Fibroblast of gingiva (primary cell): ENCODE data around the gene AXIN1.
"Not testable (repeated sequence)": the region's sequence is repeated elsewhere in the genome, so short reads cannot be mapped to it uniquely, and the experiment has no call there.

Experiments
- DNase-seq: peaks from one replicate; pipeline ENCODE4 v3.0.0-alpha.2; 2011; ENCODE audit warnings: low read depth

Gene AXIN1

DNA sequence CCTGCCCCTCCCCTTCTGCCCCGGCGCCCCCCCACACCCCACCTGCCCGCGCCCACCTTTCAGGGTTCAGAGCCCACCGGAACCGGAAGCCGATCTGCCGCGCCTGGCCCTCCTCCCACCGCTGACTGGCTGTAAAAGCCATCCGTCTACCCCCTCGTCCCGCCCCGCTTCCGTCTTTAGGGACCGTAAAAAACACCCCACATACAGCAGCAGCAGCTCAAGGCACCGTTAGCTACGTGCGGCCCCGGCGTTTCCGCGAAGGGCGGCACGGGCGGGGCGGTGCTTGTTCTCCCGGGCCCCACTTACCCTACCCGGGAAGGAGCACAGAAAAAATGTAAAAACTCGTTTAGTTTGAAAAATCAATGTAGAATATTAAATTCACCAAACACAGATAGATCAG lies 17.9 kb upstream of the AXIN1 start, which contains the start of gene MRPL28:
Gene MRPL28 (minus strand): TSS at position 96 of the 400 bp plus-strand sequence. CDS start 320 bp downstream, outside the sequence.
- peak; percentile 96 for DNase-seq

DNA sequence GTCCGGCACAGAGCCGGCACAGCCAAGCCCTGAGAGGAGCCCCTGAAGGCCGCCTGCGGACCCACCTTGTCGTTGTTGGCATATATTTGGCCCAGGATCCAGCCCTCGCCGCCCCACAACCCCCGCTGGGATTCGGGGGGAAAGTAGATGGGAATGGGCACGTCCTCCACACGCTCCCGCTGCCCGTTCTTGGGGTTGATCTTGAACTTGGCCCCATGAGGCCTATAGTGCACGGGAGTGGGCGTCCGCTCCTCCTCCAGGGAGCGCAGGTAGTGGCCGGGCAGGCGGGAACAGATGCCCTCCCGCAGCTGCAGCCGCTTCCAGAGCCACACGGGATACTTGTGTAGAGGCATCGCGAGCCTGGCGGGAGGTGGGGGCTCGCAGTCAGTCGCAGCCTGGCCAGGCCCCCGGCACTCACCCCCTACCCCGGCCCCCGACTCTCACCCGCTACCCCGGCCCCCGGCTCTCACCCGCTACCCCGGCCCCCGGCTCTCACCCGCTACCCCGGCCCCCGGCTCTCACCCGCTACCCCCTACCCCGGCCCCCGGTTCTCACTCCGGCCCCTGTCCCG lies 17.4 kb upstream of the AXIN1 start:
- no peak for DNase-seq

DNA sequence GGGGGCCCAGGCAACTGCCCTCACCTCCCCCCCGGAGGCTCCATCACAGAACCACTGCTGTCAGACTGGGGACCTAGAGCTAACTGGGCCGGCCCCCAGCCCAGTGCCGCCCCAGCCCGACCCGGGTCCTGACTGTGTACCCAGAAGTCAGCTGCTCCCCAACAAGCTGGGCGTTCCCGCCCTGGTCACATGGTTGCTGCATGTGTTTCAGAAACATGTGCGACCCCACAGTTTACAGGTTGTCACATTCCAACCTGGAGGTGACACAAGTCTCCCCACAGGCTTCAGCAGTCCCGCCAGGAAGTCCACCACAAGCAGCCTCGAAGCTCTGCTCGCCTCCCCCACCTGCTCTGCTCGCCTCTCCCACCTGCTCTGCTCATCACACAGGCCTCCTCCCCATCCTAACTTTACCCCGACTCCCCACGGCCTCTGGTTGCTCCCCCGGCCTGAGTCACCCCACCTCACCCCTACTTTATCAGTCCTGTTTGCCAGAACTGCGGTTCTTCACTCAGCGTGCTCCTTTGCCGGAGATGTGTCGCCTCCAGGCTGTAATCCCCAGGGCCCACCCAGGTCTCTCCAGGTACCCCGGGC lies 16.8 kb upstream of the AXIN1 start:
- DNase-seq, result no peak

DNA sequence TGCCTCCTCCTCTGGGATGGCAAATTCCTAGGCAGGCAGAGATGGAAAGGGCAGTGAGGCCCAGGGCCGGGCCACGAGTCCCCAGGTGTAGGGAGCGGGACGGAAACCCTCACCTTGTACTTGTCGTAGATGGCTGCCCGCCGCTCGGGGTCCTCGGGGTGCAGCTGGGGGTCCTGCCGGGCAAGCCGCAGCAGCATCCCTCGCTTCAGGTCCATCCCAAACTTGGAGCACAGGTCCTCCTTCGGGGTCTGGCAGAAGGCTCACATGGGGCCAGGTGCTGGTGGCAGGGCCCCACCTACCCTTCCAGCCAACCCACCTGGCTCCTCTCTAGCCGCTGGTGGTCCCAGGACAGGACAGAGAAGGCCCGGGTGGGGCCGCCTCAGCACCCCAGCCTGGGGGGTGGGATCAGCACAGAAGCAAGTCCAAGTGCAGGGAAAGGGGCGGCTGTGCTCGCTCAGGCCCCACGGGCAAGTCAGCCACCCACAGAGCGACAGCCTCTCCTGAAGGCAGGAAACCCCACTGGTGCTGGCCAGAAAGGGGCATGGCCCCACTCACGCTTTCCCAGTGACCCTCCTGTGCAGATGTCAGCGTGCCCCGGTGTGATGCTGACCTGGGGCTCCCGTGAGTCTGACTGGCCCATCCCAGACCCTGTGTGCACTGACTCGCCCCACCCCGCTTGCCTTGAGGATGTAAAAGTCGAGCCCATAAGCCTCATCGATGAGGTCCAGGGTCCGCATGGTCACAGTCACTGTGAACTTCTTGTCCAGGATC lies 16.1 kb upstream of the AXIN1 start:
- no peak for DNase-seq

DNA sequence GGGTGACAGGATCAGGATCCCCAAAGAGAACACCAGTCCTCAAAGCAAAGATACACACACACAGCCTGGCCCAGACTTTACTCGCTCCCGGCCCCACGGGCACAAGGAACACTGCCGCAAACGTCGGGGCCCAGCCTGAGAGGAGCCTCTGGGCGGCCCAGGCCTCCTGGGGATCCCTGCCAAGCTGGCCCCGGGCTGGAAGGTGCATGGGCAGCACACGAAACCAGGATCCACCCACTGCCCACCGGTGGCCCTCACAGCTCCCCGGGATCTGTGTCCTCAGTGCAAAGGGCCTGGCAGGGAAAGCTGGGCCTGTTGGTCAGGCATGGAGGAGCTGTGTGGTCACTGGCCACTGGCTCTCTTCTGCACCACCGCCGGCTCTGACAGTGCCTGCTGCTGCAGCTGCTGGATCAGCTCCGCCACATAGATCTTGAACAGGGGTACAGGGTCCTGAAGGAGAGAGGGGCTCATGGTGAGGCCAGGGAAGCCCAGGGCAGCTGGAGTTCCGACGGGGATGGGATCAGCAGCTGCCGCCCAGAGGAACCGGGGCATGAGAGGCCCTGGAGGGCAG lies 14.9 kb upstream of the AXIN1 start:
- DNase-seq, result no peak

DNA sequence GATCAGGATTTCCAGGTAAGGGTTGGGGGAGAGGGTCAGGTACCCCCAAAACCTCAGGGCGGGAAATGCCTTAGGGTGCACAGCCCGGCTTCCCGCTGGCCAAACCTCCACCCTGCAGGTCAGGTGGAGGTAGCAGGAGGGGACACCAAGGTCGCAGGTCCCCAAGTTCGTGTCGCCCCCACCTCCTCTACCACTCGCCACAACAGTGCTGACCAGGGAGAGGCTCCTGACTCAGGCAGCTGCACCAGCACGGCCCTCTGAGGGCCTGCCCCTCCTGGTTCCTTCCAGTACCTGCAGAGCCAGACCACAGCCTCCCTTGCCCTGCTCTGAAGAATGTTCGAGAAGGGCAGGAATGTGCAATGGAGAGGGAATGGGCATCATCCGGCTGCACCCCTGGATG lies 14.0 kb upstream of the AXIN1 start:
- DNase-seq, result no peak

DNA sequence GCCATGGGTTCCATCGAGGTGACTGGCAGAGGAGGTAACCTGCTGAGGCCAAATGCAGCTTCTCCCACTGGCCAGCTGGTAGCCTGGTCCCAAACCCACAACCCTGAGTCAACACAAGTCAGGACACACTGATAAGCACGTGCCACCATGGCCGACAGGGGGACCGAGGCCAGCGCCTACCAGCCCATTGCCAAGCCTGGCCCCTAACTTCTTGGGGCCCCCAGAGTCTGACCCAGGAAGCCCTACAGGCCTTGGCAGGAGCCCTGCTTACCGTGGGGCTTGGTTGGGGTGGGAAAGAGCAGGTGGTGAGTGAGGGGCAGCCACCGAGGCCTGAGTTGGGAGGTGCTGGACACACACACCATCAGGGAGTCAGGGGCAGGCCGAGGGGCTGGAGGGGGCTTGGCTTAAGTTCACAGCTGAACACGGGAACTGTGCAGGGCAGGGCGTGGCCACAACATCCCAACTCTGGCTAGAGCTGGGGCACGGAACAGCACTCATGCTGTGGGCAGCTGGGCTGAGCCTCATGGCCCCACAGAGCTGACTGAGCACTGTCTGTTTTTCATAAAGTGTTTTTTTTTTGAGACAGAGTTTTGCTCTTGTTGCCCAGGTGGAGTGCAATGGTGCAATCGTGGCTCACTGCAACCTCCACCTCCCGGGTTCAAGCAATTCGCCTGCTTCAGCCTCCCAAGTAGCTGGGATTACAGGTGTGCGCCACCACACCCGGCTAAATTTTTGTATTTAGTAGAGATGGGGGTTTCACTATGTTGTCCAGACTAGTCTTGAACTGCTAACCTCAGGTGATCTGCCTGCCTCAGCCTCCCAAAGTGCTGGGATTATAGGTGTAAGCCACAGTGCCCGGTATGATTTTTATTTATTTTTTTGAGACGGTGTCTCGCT lies 12.3 kb upstream of the AXIN1 start:
- DNase-seq, result no peak

DNA sequence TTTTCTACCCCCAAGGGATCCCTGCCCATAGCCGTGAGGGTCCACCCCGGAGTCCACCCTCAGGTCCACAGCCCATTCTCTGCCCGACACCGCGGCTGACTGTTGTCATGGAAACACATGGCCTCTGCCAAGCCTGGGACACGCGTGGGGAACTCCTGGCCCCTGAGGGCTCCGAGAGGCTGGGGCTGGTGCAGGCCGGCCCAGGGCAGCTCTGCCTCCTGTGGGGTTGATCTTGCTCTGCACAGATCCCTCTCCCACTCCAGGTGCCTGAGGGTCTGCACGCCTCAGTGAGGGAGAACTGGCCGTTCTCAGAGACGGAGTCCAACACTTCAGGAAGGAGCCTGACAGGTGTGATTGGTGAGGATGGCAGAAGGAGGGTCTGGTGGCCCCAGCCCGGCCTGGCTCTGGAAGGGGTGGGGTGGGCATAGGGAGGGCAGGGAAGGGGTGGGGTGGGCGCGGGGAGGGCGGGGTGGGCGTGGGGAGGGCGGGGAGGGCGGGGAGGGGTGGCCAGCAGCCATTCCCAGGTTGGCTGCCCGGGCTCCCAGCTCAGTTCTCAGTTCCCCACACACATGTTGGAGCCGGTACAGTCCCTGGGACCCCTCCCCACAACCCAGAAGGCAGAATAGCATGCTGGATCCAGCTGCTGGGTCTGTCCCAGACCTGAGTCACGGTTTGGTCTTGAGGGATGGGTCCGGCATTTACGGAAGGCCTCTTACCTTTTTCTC lies 11.4 kb upstream of the AXIN1 start:
- DNase-seq, result no peak

DNA sequence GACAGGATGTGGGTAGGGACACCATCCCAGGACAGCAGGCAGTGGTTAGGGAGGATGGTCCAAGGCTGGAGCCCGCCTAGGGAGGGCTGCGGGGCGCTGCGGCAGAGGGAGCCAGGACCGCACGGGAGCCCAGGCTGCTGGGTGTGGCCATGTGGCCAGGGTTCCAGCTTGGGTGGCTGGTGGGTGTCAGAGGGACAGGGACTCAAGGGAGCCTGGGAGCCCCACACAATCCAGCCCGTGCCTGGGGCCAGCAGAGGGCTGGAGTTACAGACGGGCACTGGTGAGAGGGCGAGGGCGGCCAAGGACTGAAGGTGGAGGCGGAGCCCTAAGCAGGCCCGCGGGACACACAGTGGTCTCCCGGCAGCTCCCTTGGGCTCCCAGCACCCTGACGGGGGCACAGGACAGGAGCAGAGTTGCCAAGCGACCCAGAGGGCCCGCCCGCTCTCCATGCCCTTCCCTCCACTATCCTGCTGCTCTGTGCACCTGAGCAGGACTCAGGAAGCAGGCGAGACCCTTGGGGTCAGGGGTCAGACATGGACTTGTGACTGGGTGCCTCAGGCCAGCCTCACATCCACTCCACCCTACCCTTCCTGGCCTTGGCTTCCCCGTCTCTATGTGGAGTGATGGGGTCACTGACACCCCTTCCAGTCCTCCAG lies 10.7 kb upstream of the AXIN1 start:
- no peak for DNase-seq

DNA sequence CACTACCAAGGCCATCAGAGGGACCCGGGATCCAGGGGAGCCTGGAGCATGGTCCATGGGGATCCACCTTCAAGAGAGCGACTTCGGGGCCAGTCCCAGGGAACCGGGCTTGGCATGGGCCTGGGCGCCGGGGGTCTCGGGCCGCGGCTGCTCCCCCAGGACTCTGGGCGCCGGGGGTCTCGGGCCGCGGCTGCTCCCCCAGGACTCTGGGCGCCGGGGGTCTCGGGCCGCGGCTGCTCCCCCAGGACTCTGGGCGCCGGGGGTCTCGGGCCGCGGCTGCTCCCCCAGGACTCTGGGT lies 10.1 kb upstream of the AXIN1 start:
- DNase-seq, result not testable (repeated sequence)

DNA sequence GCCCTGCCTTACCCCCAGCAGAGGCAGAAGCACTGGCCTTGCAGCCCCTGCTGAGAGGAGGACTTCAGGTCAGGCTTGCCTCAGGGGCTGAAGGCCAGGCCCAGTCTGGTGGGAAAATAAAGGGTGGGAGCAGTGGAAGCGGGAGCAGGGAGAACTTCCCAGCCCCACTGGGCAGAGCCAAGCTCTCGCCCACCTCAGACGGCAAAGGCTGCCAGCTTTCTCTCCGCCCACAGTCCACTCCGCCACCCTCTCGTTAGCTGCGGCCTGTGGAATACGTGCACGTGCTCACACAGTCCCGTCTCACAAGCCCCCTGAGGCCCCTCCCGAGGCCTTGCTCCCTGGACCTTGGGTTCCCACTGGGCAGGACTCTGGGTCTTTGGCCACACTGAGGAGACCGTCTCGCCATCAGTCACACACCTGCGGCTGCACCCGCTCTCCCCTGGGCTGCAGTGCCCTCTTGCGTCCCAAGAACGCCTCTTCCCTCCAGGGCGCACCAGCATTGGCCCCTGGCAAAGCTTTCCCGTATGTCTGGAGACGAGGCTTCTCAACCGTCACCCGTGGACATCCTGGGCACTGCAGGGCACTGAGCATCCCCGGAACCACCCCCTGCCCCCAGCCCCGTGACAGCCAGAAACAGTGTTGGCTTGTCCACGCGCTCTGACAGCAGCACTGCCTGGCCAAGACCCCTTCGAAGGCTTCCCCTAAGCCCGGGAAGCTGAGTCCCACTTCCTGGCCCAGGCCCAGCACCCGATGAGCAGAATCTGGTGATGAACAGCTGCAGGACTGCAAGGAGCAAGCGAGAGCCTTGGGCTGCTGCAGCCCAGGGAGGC lies 9.6 kb upstream of the AXIN1 start:
- DNase-seq, result peak; percentile 65

DNA sequence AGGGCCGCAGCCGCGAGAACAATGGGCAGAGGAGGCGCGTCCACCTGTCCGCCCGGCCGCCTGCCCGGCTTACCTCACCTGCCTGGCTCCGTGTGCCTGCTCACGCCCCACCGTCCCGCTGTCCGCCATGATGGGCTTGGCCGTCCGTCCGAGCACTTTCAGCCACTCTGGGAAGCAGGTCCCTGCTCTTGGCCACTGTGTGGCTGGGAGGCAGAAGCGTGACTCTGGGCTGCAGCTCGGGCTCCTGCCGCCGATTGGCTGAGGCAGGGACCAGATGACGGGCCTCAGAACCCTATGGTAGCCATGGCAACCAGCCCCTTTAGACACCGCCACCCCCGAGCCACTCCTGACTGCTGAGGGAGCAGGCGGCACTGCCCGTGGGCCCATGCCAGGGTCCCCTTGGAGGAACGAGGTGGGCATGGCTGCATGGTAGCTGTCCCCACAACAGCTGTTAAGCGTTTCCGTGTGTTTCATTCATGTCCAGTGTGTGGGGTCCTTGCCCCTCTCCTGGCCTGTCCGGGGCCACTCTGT lies 8.9 kb upstream of the AXIN1 start:
- DNase-seq, result no peak

DNA sequence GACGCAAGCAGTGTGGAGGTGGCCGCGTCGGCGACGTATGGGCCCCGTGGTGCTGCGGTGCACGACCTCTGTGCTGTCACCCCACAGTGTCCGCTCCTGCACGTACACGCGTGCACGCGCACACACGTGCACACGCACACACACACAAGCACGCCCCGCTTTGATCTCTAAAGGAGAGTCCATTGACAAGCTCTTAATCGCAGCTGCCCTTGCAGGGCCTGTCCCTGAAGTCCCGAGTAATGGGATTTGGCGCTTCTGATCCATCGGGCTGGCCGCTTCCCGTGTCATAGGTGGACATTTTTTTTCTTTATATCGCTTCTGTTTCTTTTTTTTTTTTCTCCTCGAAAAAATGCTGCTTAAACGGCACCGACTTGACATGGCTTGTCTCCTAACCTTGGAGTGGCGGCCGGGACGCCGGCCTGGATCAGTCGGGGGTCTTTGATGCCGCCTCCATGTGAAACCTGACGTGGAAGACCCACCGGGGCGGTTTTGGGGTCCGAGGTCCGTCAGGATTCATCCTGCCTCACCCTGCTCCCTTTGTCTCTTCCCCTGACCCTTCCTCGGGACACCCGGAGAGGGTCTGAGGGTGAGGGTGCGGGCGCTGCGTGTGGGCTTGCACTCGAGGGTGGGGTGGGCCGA lies 8.3 kb upstream of the AXIN1 start:
- DNase-seq, result no peak

DNA sequence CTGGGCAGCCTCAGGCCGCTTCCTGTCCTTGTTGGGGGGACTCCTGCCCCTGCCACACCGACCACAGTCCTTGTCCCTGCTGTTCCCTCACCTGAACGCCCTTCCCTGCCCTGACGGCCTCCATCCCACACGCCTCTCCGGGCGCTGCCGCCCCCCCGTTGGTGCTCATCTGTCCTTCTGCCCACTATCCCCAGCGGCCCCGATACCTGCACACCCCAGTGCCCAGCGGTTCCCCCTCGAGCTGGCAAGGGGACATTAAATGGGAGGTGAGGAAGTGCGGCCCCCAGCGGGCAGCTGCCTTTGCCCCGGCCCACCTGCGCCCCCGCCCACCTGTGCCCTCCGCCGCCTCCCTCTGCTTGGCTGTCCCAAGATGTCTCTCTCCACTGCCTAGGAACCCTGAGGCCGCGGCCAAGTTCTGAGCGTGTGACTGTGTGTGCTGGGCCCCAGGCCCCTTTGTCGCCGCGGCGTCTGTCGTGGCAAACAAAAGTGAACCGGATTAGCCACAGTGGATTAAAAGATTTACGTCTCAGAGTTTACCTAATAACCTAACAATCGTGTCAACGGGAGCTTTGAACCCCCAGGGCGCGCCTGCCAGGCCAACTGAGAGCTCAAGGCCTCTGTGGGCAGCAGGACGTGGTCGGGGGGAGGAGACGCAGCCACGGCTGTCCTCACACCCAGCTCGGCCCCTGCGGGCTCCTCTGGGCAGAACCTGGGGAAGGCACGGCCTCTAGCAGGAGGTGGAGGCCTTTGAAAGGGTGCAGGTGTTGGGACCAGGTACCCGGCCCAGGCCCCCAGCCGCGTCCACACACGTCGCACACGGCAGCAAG lies 7.6 kb upstream of the AXIN1 start:
- no peak for DNase-seq

DNA sequence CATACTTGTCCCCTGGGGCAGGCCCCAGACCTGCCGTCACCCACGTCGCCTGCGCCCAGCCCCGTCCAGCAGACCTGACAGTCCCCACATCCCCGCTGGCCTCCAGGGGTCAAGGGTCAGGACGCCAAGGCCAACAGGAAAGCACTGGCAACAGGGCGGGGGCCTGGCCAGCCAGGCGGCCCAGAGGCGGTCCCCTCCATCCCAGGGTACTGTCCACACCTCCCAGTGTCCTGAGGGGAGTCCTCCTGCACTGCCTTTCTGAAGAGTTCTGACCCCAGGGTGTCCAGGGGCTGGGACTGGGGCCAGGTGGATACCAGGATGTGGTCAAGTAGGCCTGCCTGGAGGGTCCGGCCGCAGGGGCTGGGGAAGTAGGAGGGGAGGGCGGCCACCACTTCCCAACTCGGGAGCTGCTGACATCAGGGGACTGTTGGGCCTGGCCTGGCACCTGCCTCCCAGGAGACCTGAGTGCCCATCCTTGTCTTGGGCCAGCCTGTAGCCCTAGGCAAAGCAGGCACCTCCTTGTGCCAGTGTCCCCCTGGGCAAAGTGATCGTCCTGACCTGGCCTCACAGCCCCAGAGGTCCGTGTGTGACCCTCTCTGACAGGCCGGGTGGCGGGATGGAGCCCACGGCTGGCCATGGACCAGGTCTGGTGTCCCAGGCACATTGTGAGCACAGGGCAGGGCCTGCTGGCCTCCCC lies 6.7 kb upstream of the AXIN1 start:
- no peak for DNase-seq

DNA sequence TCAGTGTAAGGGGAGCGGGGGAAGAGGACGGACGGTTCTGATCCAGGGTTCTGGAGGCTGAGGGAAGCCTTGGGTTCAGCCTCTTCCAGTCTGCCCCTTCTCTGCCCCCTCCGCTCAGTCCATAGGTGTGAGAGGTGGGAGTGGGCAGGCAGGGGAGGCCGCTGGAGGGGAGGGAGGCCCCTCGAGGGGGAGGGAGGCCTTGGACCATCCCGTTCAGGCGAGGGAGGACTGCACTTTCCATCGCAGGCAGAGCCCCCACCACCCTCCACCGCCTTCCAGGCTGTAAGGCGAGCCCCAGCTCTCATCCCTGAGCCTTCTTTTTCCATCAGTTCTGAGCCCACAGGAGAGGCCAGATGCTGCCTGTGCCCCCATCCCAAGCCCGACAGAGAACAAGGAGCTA lies 4.2 kb upstream of the AXIN1 start:
- DNase-seq, result no peak

DNA sequence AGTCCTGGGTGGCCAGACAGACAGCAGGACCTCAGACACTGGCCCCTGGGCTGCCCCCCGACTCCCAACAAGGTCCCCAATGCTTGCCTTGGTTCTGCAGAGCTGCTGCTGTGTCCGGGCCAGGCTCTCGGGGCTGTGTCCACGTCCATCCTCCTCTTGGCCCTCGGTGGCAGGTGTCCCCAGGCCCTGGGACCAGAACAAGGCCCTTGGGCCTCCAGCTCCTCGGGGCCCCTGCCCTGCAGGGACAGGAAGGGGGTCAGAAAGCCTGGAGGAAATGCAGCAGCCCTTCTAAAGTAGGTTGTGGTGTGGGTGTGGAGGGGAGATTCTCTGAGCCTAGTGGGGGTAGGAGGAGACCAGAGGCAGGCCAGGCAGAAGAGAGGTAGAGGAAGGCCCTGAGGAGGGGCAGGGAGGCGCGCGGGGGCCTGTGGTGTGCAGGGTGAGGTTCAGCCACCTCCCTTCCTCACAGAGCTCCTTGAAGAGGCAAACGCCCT lies 2.5 kb upstream of the AXIN1 start:
- no peak for DNase-seq
